Right lobe of liver (tissue), 4 donors: ENCODE data around the gene SYCP1.

Source experiments
- CTCF ChIP-seq, 4 donors: fragments of 200-600 bp in 3 of 4; fragments of 450-650 bp in 1 of 4; IDR thresholded peaks; one replicate each; pipeline versions ENCODE4 v1.5.1 to v1.8.0; 2016 to 2022; ENCODE audit warnings: antibody characterized with exemption in 4 of 4, mild to moderate bottlenecking in 2 of 4
- POLR2A ChIP-seq: fragments of 450-650 bp; IDR thresholded peaks from one replicate; pipeline ENCODE4 v1.6.1; 2017; ENCODE audit warnings: antibody characterized with exemption, mild to moderate bottlenecking
- donor health status: DM: no; HTN: no; CAD: no.
- donor health status: DM: no; HTN: no; CAD: no.
- donor health status: DM: no; HTN: yes; CAD: no.

DNA sequence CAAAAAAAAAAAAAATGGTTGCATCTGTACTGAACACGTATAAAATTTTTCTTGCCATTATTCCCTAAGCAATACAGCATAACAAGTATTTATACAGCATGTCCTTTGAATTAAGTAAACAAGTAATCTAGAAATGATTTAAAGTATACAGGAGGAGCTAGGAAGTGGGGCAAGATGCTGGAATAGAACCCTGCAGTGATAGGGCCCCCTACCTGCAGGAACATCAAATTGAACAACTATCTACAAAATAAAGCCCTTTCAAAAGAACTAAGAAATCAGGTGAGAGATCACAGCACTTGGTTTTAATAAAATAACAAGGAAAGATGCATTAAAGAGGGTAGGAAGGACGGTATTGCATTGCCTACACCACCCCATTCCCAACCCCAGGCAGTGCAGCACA lies 185.8 kb downstream of the SYCP1 start:
- no peak for TF ChIP-seq POLR2A
- TF ChIP-seq CTCF (IDR thresholded peaks at IDR 0.05): no peak
